ENCODE results near the gene EPS15. TPM values are rescaled to one million over a fixed set of nuclear protein-coding genes. Genes with fewer than 3 reads are reported as not detected.

The EPS15 gene
- total and polyA plus RNA-seq, 9 of the 15 experiments (the other 6 are each of a cell fraction or from before 2014, with no cell fraction given), result 23.1 to 69.0 (median 41.7) TPM

- TF ChIP-seq, protein P1, sequence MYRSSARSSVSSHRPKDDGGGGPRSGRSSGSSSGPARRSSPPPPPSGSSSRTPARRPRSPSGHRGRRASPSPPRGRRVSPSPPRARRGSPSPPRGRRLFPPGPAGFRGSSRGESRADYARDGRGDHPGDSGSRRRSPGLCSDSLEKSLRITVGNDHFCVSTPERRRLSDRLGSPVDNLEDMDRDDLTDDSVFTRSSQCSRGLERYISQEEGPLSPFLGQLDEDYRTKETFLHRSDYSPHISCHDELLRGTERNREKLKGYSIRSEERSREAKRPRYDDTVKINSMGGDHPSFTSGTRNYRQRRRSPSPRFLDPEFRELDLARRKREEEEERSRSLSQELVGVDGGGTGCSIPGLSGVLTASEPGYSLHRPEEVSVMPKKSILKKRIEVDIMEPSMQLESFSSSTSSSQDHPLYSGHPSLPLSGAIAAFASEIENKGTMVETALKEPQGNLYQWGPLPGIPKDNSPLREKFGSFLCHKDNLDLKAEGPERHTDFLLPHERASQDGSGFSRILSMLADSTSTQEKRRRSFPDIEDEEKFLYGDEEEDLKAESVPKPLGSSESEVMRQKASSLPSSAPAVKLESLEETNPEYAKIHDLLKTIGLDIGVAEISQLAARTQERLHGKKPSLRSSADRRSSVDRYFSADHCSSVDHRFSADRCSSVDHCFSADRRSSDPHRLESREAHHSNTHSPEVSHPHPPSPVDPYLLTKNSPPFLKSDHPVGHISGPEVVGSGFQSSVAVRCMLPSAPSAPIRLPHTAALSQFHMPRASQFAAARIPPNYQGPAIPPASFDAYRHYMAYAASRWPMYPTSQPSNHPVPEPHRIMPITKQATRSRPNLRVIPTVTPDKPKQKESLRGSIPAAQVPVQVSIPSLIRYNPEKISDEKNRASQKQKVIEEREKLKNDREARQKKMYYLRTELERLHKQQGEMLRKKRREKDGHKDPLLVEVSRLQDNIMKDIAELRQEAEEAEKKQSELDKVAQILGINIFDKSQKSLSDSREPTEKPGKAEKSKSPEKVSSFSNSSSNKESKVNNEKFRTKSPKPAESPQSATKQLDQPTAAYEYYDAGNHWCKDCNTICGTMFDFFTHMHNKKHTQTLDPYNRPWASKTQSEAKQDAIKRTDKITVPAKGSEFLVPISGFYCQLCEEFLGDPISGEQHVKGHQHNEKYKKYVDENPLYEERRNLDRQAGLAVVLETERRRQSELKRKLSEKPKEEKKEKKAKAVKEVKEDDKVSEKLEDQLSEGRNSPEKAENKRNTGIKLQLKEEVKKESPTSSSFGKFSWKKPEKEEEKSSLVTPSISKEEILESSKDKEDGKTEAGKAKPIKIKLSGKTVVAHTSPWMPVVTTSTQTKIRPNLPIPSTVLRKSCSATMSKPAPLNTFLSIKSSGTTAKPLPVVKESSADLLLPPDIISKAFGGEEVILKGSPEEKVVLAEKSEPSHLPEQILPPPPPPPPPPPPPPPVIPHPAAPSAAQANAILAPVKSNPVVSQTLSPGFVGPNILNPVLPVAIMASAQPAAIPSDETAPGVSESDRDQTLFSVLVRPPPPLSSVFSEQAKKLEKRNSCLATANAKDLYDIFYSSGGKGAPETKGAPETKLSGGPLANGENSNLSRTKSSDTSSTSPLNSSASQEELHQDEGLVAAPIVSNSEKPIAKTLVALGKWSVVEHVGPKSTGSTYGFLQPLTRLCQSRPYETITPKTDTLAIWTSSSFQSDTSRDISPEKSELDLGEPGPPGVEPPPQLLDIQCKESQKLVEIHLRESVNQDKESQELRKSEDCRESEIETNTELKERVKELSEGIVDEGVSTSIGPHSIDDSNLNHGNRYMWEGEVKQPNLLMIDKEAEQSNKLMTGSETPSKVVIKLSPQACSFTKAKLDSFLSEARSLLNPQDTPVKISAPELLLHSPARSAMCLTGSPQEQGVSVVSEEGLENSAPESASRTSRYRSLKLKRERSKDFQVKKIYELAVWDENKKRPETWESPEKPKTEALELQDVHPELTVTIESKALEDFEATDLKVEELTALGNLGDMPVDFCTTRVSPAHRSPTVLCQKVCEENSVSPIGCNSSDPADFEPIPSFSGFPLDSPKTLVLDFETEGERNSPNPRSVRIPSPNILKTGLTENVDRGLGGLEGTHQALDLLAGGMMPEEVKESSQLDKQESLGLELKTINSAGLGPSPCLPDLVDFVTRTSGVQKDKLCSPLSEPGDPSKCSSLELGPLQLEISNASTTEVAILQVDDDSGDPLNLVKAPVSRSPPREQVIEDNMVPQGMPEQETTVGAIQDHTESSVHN (IDR thresholded peaks at IDR 0.05; ENCODE audit: borderline replicate concordance in 1 of 2, low read depth in 1 of 2), result peak in 1 of 2 experiments; percentile 72; a peak in 2 of 4 replicates
- TF ChIP-seq SNAPC5 (CRISPR knock-in tag; IDR thresholded peaks at IDR 0.05) (no peak), XRCC4 (IDR thresholded peaks at IDR 0.05; ENCODE audit: extremely low read depth, insufficient read depth, insufficient read length) (no peak), NEUROD1 (IDR thresholded peaks at IDR 0.05; ENCODE audit: borderline replicate concordance, low read depth, low read length, partially characterized antibody) (peak; percentile 81), ZNF609 (CRISPR knock-in tag; IDR thresholded peaks at IDR 0.05; ENCODE audit: borderline replicate concordance) (peak; percentile 72; the same call in 1 of the 2 replicates), HDAC2 (IDR thresholded peaks at IDR 0.05) (peak; percentile 96), ATF7 (IDR thresholded peaks at IDR 0.05) (peak; percentile 80), ZBED1 (IDR thresholded peaks at IDR 0.05) (peak; percentile 60; the same call in 1 of the 2 replicates), CEBPG (CRISPR knock-in tag; IDR thresholded peaks at IDR 0.05) (no peak), CEBPG (tag; conservative IDR thresholded peaks at IDR 0.05 in 1 of 2, IDR thresholded peaks at IDR 0.05 in 1 of 2) (no peak), EP300 (IDR thresholded peaks at IDR 0.05; ENCODE audit: low read length) (peak; percentile 93), TGIF2 (CRISPR knock-in tag; IDR thresholded peaks at IDR 0.05) (peak; percentile 66; the same call in 1 of the 2 replicates), LCOR (CRISPR knock-in tag; IDR thresholded peaks at IDR 0.05) (peak; percentile 88), RB1 (IDR thresholded peaks at IDR 0.05; ENCODE audit: low read depth) (peak; percentile 31; the same call in 1 of the 2 replicates), ETV5 (CRISPR knock-in tag; IDR thresholded peaks at IDR 0.05; ENCODE audit: low read depth) (peak; percentile 96)
These were observed 957 bp downstream of the EPS15 start (continued) for GRCh38 chr1:51518033-51518585.

Measured in K562 (cell line).